ENCODE data around the gene ZNF805. TPM values are rescaled to one million over a fixed set of nuclear protein-coding genes. Genes with fewer than 3 reads are reported as not detected.

The ZNF805 gene
- 15.4 and 16.8 TPM in 2 replicates for total RNA-seq (2021)
- long read RNA-seq, transcript ZNF805-202 (4 exons, 1,884 nt), result major isoform, 22 of 30 reads
- long read RNA-seq, transcript ZNF805-201 (3 exons, 2,396 nt), result minor isoform, 6 of 30 reads
- long read RNA-seq, partial matches to known transcripts, result 1 of 30 reads
- long read RNA-seq, other reads (novel, unspliced or antisense), result 1 of 30 reads

GRCh38 chr19:57240311-57241090, at the start of gene ZNF805:
Gene ZNF805 (plus strand): TSS chr19:57240632. CDS start chr19:57240892, 260 bp downstream.
- peaks cover 4% of the 10 kb centered on the region for H3K79me1 ChIP-seq (ENCODE audit: insufficient read depth, low read depth, low read length, poor library complexity, severe bottlenecking)
- no peak within 1 kb of the TSS for H2BK5ac ChIP-seq (ENCODE audit: insufficient read length, low read length)
- Mint-ChIP-seq H3K36me3 (ENCODE audit: insufficient read depth in 1 of 3, low read depth in 3 of 3) (peaks cover 12 to 17% (median 16%) of the 10 kb centered on the region in 3 experiments; a peak in 6 of 7 replicates), H3K27me3 (ENCODE audit: low read depth) (peaks cover 2% of the 10 kb centered on the region; the same call in 1 of the 2 replicates), H3K27ac (peak within 1 kb of the TSS; percentile 98 to 99 (median 98)), H3K4me3 (peak within 1 kb of the TSS; percentile 97 to 99), H3K9me3 (no peaks in the 10 kb centered on the region), H3K4me1 (peaks cover 11% of the 10 kb centered on the region in 2 experiments)
- peak within 1 kb of the TSS; percentile 60 for H2AFZ ChIP-seq (ENCODE audit: low read length)
- no peaks in the 10 kb centered on the region for H3K9me3 ChIP-seq (ENCODE audit: control insufficient read depth, low read depth, low read length)
- no CpG with 5 or more reads among the region's 61 CpGs for WGBS (ENCODE audit: extremely low coverage, insufficient read length, low lambda C conversion rate)
- no peaks in the 10 kb centered on the region for H3K4me1 ChIP-seq (ENCODE audit: insufficient read depth, low read length)
- no peak within 1 kb of the TSS for H3K27ac ChIP-seq (ENCODE audit: insufficient read length, low read depth, low read length)
- H4K20me1 ChIP-seq (ENCODE audit: control insufficient read depth, insufficient read depth, insufficient read length), result no peaks in the 10 kb centered on the region
- no peak within 1 kb of the TSS for H3K56ac ChIP-seq (ENCODE audit: insufficient read length, low read depth, low read length)
- H2BK12ac ChIP-seq (ENCODE audit: insufficient read length, low read depth, low read length), result no peak within 1 kb of the TSS
- no peak within 1 kb of the TSS for H4K8ac ChIP-seq (replicated peaks; ENCODE audit: insufficient read length, low read depth, low read length)
- TF ChIP-seq, protein P1, sequence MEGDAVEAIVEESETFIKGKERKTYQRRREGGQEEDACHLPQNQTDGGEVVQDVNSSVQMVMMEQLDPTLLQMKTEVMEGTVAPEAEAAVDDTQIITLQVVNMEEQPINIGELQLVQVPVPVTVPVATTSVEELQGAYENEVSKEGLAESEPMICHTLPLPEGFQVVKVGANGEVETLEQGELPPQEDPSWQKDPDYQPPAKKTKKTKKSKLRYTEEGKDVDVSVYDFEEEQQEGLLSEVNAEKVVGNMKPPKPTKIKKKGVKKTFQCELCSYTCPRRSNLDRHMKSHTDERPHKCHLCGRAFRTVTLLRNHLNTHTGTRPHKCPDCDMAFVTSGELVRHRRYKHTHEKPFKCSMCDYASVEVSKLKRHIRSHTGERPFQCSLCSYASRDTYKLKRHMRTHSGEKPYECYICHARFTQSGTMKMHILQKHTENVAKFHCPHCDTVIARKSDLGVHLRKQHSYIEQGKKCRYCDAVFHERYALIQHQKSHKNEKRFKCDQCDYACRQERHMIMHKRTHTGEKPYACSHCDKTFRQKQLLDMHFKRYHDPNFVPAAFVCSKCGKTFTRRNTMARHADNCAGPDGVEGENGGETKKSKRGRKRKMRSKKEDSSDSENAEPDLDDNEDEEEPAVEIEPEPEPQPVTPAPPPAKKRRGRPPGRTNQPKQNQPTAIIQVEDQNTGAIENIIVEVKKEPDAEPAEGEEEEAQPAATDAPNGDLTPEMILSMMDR (conservative IDR thresholded peaks at IDR 0.05), result no peak
- no peak within 1 kb of the TSS for H4K5ac ChIP-seq (ENCODE audit: insufficient read length, low read depth, low read length)
- peak within 1 kb of the TSS; percentile 92 for H3K9ac ChIP-seq (ENCODE audit: extremely low read depth, insufficient read length, low read length)
- no peak within 1 kb of the TSS for H3K4ac ChIP-seq (ENCODE audit: low read depth, low read length)
- DNase-seq, result peak; percentile 97
- H3K23ac ChIP-seq (ENCODE audit: insufficient read length, low read depth, low read length), result no peak within 1 kb of the TSS
- peak within 1 kb of the TSS; percentile 91 for H3K4me2 ChIP-seq (ENCODE audit: insufficient read depth, insufficient read length, low read length)
- peaks cover 7% of the 10 kb centered on the region for H3K23me2 ChIP-seq (ENCODE audit: insufficient read length, low read depth, low read length, poor library complexity, severe bottlenecking)
- H3K18ac ChIP-seq (ENCODE audit: insufficient read length, low read depth, low read length), result peak within 1 kb of the TSS; percentile 85
- peaks cover 16% of the 10 kb centered on the region; the same call in 1 of the 2 replicates for H3K79me2 ChIP-seq (ENCODE audit: insufficient read depth, low read length)
- H3K14ac ChIP-seq (ENCODE audit: insufficient read depth, low read length), result peak within 1 kb of the TSS; percentile 82
- H2AK5ac ChIP-seq (ENCODE audit: insufficient read length, low read length), result no peak within 1 kb of the TSS
- H4K91ac ChIP-seq (ENCODE audit: insufficient read length, low read depth, low read length), result no peak within 1 kb of the TSS
- H2BK120ac ChIP-seq (ENCODE audit: low read depth, low read length, poor library complexity, severe bottlenecking), result no peak within 1 kb of the TSS
- H3K27me3 ChIP-seq (ENCODE audit: insufficient read depth, low read length), result no peaks in the 10 kb centered on the region
- no peak within 1 kb of the TSS for H2BK15ac ChIP-seq (ENCODE audit: low read depth, low read length)
- H2BK20ac ChIP-seq (ENCODE audit: low read depth, low read length, poor library complexity, severe bottlenecking), result no peak within 1 kb of the TSS
- H3T11ph ChIP-seq (ENCODE audit: low read length), result no peak within 1 kb of the TSS

Measured in H9 (cell line).